HepG2 (cell line): ENCODE measurements around the gene TBC1D5. TPM values are rescaled to one million over a fixed set of nuclear protein-coding genes. Genes with fewer than 3 reads are reported as not detected.

Experiments
- ATAC-seq: fragments of 200-7000 bp; cut with Tn5 transposase; 3 replicates; pipeline ENCODE4 v1.9.1; 2020; ENCODE audit warnings: mild to moderate bottlenecking, moderate library complexity
- BruUV-seq: library from RNA; stranded (reverse); fragments of 400-500 nt; replicated peaks from 2 replicates; lab custom pipeline; 2021; lab: Mats Ljungman, UMichigan
- CTCF ChIA-PET: fragments of 300-600 bp; formaldehyde crosslinking; extraction: SDS; loops from one replicate; lab custom pipeline; 2021; ENCODE audit warnings: low total read pairs, inconsistent platforms, low intra/inter-chr PET ratio; lab: Yijun Ruan, JAX
- POLR2A ChIA-PET: fragments of 350-600 bp; sonication (Branson Sonifier 250); formaldehyde crosslinking; loops from one replicate; lab custom pipeline; 2020; ENCODE audit warnings: antibody characterized with exemption, inconsistent platforms; lab: Yijun Ruan, JAX
- DNase-seq: peaks from one replicate; pipeline ENCODE4 v3.0.0-alpha.2; 2015; ENCODE audit warnings: low spot score
- FAIRE-seq: peaks from 3 replicates; lab custom pipeline; 2011; peaks lifted over from hg19 to GRCh38; lab: Jason Lieb, UNC
- H2AFZ ChIP-seq: one replicate; pipeline ENCODE4 v1.6.1; 2011; ENCODE audit warnings: low read length, inconsistent platforms
- H3K27ac ChIP-seq: fragments of 300-600 bp; 3 replicates; pipeline ENCODE4 v1.8.0; 2011; ENCODE audit warnings: mixed run types, mild to moderate bottlenecking, mixed read lengths, low read length, inconsistent platforms; ENCODE audit not compliant: insufficient read depth; ENCODE audit errors: extremely low read length
- H3K27me3 ChIP-seq, 2 experiments: fragments of 200-600 bp in 1 of 2; 2 replicates in 1 of 2; 3 replicates in 1 of 2; pipeline versions ENCODE4 v1.6.0 to v1.8.0; 2011; ENCODE audit warnings: low read length in 2 of 2, mild to moderate bottlenecking in 2 of 2, moderate library complexity in 2 of 2, inconsistent platforms in 1 of 2; ENCODE audit not compliant: insufficient read depth in 2 of 2, control insufficient read depth in 1 of 2
- H3K36me3 ChIP-seq, 2 experiments: fragments of 200-600 bp in 1 of 2; replicated peaks in 1 of 2; 2 replicates in 1 of 2; 3 replicates in 1 of 2; pipeline versions ENCODE4 v1.5.1 to v1.8.0; 2011; ENCODE audit warnings: low read length in 2 of 2, inconsistent platforms in 1 of 2; ENCODE audit not compliant: insufficient read depth in 2 of 2, control insufficient read depth in 1 of 2
- H3K4me1 ChIP-seq: 2 replicates; pipeline ENCODE4 v1.5.1; 2012; ENCODE audit warnings: low read length, inconsistent platforms; ENCODE audit not compliant: insufficient read depth
- H3K4me2 ChIP-seq: 2 replicates; pipeline ENCODE4 v1.6.0; 2011; ENCODE audit warnings: low read depth, low read length, inconsistent platforms
- H3K4me3 ChIP-seq, 3 experiments: fragments of 200-600 bp in 1 of 3; sonication (generic), shearing (Covaris generic) in 1 of 3; replicated peaks in 1 of 3; 2 replicates each; pipeline ENCODE4 v1.5.1; 2011 to 2016; ENCODE audit warnings: low read length in 3 of 3, inconsistent platforms in 2 of 3, low read depth in 2 of 3, mild to moderate bottlenecking in 2 of 3, control low read depth in 1 of 3, mixed read lengths in 1 of 3; ENCODE audit not compliant: insufficient read depth in 1 of 3
- H3K79me2 ChIP-seq: one replicate; pipeline ENCODE4 v1.6.1; 2011; ENCODE audit warnings: low read length, inconsistent platforms; ENCODE audit not compliant: insufficient read depth
- H3K9ac ChIP-seq: 2 replicates; pipeline ENCODE4 v1.6.0; 2011; ENCODE audit warnings: mild to moderate bottlenecking, low read depth, low read length, inconsistent platforms; ENCODE audit not compliant: insufficient read depth
- H3K9me3 ChIP-seq: 2 replicates; pipeline ENCODE4 v1.5.1; 2012; ENCODE audit warnings: mild to moderate bottlenecking, low read length
- H4K20me1 ChIP-seq: 2 replicates; pipeline ENCODE4 v1.6.0; 2011; ENCODE audit warnings: inconsistent platforms, mild to moderate bottlenecking, low read length, moderate library complexity; ENCODE audit not compliant: insufficient read depth
- ARNTL ChIP-seq: sonication (generic); formaldehyde crosslinking; IDR thresholded peaks from 2 replicates; pipeline ENCODE4 v1.4.0; 2020; ENCODE audit warnings: mild to moderate bottlenecking, missing genetic modification reagents
- ATM ChIP-seq: fragments of 450-650 bp; IDR thresholded peaks from 2 replicates; pipeline ENCODE4 v1.7.1; 2017; ENCODE audit warnings: mild to moderate bottlenecking, borderline replicate concordance
- FIP1L1 ChIP-seq: fragments of 200-400 bp; formaldehyde crosslinking; IDR thresholded peaks from 2 replicates; pipeline ENCODE4 v1.6.1; 2018; ENCODE audit warnings: low read depth, mild to moderate bottlenecking, low read length, moderate library complexity, borderline replicate concordance; ENCODE audit not compliant: insufficient read depth
- JUNB ChIP-seq: sonication (generic); formaldehyde crosslinking; IDR thresholded peaks from 2 replicates; pipeline ENCODE4 v1.8.0; 2022; ENCODE audit warnings: missing genetic modification reagents, mild to moderate bottlenecking, borderline replicate concordance
- MYNN ChIP-seq: sonication (generic); formaldehyde crosslinking; IDR thresholded peaks from 2 replicates; pipeline ENCODE4 v1.4.0; 2020; ENCODE audit warnings: mild to moderate bottlenecking, low read depth, missing genetic modification reagents
- PCBP1 ChIP-seq: fragments of 200-400 bp; formaldehyde crosslinking; IDR thresholded peaks from 2 replicates; pipeline ENCODE4 v1.6.1; 2017; ENCODE audit warnings: mild to moderate bottlenecking, low read depth, low read length, borderline replicate concordance
- RBM22 ChIP-seq: fragments of 200-400 bp; formaldehyde crosslinking; optimal IDR thresholded peaks from 2 replicates; pipeline ENCODE3; 2017; ENCODE audit warnings: mild to moderate bottlenecking, low read length, moderate library complexity
- TEAD3 ChIP-seq: optimal IDR thresholded peaks from 2 replicates; pipeline ENCODE3; 2016; ENCODE audit warnings: borderline replicate concordance
- U2AF2 ChIP-seq: fragments of 200-400 bp; formaldehyde crosslinking; IDR thresholded peaks from 2 replicates; pipeline ENCODE4 v1.6.1; 2017; ENCODE audit warnings: low read depth, mild to moderate bottlenecking, low read length
- ZNF10 ChIP-seq: sonication (generic); formaldehyde crosslinking; IDR thresholded peaks from 2 replicates; pipeline ENCODE4 v1.4.0; 2020; ENCODE audit warnings: mild to moderate bottlenecking, low read depth, missing genetic modification reagents, borderline replicate concordance
- ZNF3 ChIP-seq: IDR thresholded peaks from 2 replicates; pipeline ENCODE4 v1.7.0; 2017; ENCODE audit warnings: inconsistent platforms
- ZSCAN30 ChIP-seq: sonication (generic); formaldehyde crosslinking; IDR thresholded peaks from 2 replicates; pipeline ENCODE4 v1.5.0; 2020; ENCODE audit warnings: mild to moderate bottlenecking, missing genetic modification reagents
- in situ Hi-C: cut with HindIII; loops from 2 replicates; pipeline ENCODE4 v1.10.0; 2017; ENCODE audit warnings: low pct_unique_long_range_greater_than_20kb; ENCODE audit not compliant: extremely low pct_ligation_motif_present
- intact Hi-C: fragments of 100-400 bp; cut with micrococcal nuclease; formaldehyde crosslinking; loops from one replicate; pipeline ENCODE4 v1.10.0; 2022; ENCODE audit not compliant: unreplicated experiment
- polyA plus RNA-seq, 8 experiments: library from polyadenylated mRNA; depleted of rRNA in 3 of 8; stranded (reverse) in 7 of 8; unstranded in 1 of 8; fragments of >200 nt; fragmentation: Illumina TruSeq in 4 of 8; extraction: Trizol in 4 of 8; gene quantifications; 2 replicates each; pipeline versions ENCODE4 v1.2.1 to v1.2.3, GENCODE V29; 2011 to 2016; ENCODE audit warnings: low read depth in 4 of 8, missing spikeins in 1 of 8, mixed read lengths in 1 of 8; ENCODE audit not compliant: insufficient read depth in 1 of 8
- total RNA-seq, 5 experiments: library from RNA; depleted of rRNA; stranded (reverse); fragments of >200 nt; fragmentation: Illumina TruSeq; extraction: Trizol; gene quantifications; 2 replicates each; pipeline ENCODE4 v1.2.3, GENCODE V29; 2016; ENCODE audit warnings: low read depth in 1 of 5
- TF ChIP-seq, protein P1 (sequence below): sonication (generic); formaldehyde crosslinking; IDR thresholded peaks from 2 replicates; pipeline ENCODE4 v1.4.0; 2020; ENCODE audit warnings: mild to moderate bottlenecking, missing genetic modification reagents
- TF ChIP-seq, protein P2 (sequence below): fragments of 450-650 bp; IDR thresholded peaks from 2 replicates; pipeline ENCODE4 v1.6.1; 2017; ENCODE audit warnings: mild to moderate bottlenecking
- TF ChIP-seq, protein P3 (sequence below): sonication (generic); formaldehyde crosslinking; IDR thresholded peaks from 2 replicates; pipeline ENCODE4 v1.5.0; 2020; ENCODE audit warnings: mild to moderate bottlenecking, missing genetic modification reagents, moderate library complexity
- TF ChIP-seq, protein P4 (sequence below): sonication (generic); formaldehyde crosslinking; IDR thresholded peaks from 2 replicates; pipeline ENCODE4 v1.4.0; 2020; ENCODE audit warnings: missing genetic modification reagents, borderline replicate concordance

The TBC1D5 gene
- total and polyA plus RNA-seq, 2 of the 13 experiments (the other 11 are each of a cell fraction or from before 2014, with no cell fraction given), result 19.2 to 33.3 TPM

DNA sequence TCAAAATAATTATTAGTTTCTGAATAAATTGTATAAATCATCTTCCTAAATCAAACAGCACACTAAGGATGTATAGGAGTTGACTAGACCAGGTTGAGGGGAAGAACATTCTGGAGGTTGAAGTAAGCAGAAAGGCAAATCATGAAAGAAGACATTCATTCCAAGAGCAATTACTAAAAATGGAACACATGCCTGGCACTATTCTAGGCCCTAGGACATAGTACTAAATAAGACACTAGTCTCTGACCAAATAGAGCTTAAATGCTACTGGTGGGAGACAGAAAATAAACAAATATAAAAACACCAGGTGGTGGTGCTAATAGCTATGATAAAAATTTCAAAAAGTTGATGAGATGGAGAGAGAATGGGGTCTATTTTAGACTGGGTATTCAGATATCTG lies 190.1 kb downstream of the TBC1D5 start:
- Histone ChIP-seq H3K4me2 (no peak overlapping the region), H3K27ac (no peak overlapping the region), H3K4me1 (no peaks in the 10 kb centered on the region), H3K9me3 (no peaks in the 10 kb centered on the region), H3K27me3 (no peaks in the 10 kb centered on the region), H2AFZ (no peak overlapping the region), H3K9ac (no peak overlapping the region), H3K36me3 (no peaks in the 10 kb centered on the region), H3K4me3 (no peak overlapping the region), H4K20me1 (no peaks in the 10 kb centered on the region), H3K79me2 (no peaks in the 10 kb centered on the region)
- in situ Hi-C loops, result no loop called here
- no peak for FAIRE-seq
- ChIA-PET CTCF (no interaction called here), POLR2A (no interaction called here)
- BruUV-seq, result no TSS peak
- ATAC-seq, result no peak
- no peak for DNase-seq
- intact Hi-C loops, result no loop called here
- TF ChIP-seq, protein P1, sequence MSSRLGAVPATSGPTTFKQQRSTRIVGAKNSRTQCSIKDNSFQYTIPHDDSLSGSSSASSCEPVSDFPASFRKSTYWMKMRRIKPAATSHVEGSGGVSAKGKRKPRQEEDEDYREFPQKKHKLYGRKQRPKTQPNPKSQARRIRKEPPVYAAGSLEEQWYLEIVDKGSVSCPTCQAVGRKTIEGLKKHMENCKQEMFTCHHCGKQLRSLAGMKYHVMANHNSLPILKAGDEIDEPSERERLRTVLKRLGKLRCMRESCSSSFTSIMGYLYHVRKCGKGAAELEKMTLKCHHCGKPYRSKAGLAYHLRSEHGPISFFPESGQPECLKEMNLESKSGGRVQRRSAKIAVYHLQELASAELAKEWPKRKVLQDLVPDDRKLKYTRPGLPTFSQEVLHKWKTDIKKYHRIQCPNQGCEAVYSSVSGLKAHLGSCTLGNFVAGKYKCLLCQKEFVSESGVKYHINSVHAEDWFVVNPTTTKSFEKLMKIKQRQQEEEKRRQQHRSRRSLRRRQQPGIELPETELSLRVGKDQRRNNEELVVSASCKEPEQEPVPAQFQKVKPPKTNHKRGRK (CRISPR knock-in tag), result no peak
- TF ChIP-seq ATM, result no peak
- TF ChIP-seq, protein P2, sequence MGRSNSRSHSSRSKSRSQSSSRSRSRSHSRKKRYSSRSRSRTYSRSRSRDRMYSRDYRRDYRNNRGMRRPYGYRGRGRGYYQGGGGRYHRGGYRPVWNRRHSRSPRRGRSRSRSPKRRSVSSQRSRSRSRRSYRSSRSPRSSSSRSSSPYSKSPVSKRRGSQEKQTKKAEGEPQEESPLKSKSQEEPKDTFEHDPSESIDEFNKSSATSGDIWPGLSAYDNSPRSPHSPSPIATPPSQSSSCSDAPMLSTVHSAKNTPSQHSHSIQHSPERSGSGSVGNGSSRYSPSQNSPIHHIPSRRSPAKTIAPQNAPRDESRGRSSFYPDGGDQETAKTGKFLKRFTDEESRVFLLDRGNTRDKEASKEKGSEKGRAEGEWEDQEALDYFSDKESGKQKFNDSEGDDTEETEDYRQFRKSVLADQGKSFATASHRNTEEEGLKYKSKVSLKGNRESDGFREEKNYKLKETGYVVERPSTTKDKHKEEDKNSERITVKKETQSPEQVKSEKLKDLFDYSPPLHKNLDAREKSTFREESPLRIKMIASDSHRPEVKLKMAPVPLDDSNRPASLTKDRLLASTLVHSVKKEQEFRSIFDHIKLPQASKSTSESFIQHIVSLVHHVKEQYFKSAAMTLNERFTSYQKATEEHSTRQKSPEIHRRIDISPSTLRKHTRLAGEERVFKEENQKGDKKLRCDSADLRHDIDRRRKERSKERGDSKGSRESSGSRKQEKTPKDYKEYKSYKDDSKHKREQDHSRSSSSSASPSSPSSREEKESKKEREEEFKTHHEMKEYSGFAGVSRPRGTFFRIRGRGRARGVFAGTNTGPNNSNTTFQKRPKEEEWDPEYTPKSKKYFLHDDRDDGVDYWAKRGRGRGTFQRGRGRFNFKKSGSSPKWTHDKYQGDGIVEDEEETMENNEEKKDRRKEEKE, result no peak
- TF ChIP-seq RBM22, result no peak
- TF ChIP-seq FIP1L1, result no peak
- no peak for TF ChIP-seq ZNF10 (CRISPR knock-in tag)
- no peak for TF ChIP-seq MYNN (CRISPR knock-in tag)
- TF ChIP-seq ZSCAN30 (CRISPR knock-in tag), result no peak
- TF ChIP-seq, protein P3, sequence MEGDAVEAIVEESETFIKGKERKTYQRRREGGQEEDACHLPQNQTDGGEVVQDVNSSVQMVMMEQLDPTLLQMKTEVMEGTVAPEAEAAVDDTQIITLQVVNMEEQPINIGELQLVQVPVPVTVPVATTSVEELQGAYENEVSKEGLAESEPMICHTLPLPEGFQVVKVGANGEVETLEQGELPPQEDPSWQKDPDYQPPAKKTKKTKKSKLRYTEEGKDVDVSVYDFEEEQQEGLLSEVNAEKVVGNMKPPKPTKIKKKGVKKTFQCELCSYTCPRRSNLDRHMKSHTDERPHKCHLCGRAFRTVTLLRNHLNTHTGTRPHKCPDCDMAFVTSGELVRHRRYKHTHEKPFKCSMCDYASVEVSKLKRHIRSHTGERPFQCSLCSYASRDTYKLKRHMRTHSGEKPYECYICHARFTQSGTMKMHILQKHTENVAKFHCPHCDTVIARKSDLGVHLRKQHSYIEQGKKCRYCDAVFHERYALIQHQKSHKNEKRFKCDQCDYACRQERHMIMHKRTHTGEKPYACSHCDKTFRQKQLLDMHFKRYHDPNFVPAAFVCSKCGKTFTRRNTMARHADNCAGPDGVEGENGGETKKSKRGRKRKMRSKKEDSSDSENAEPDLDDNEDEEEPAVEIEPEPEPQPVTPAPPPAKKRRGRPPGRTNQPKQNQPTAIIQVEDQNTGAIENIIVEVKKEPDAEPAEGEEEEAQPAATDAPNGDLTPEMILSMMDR (CRISPR knock-in tag), result no peak
- TF ChIP-seq PCBP1, result no peak
- TF ChIP-seq, protein P4, sequence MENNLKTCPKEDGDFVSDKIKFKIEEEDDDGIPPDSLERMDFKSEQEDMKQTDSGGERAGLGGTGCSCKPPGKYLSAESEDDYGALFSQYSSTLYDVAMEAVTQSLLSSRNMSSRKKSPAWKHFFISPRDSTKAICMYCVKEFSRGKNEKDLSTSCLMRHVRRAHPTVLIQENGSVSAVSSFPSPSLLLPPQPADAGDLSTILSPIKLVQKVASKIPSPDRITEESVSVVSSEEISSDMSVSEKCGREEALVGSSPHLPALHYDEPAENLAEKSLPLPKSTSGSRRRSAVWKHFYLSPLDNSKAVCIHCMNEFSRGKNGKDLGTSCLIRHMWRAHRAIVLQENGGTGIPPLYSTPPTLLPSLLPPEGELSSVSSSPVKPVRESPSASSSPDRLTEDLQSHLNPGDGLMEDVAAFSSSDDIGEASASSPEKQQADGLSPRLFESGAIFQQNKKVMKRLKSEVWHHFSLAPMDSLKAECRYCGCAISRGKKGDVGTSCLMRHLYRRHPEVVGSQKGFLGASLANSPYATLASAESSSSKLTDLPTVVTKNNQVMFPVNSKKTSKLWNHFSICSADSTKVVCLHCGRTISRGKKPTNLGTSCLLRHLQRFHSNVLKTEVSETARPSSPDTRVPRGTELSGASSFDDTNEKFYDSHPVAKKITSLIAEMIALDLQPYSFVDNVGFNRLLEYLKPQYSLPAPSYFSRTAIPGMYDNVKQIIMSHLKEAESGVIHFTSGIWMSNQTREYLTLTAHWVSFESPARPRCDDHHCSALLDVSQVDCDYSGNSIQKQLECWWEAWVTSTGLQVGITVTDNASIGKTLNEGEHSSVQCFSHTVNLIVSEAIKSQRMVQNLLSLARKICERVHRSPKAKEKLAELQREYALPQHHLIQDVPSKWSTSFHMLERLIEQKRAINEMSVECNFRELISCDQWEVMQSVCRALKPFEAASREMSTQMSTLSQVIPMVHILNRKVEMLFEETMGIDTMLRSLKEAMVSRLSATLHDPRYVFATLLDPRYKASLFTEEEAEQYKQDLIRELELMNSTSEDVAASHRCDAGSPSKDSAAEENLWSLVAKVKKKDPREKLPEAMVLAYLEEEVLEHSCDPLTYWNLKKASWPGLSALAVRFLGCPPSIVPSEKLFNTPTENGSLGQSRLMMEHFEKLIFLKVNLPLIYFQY (CRISPR knock-in tag), result no peak
- TF ChIP-seq TEAD3, result no peak
- no peak for TF ChIP-seq U2AF2
- TF ChIP-seq ZNF3 (CRISPR knock-in tag), result no peak
- TF ChIP-seq JUNB (CRISPR knock-in tag), result no peak
- TF ChIP-seq ARNTL (CRISPR knock-in tag), result no peak
